ENCODE results near the gene TIGAR. TPM values are rescaled to one million over a fixed set of nuclear protein-coding genes. Genes with fewer than 3 reads are reported as not detected.

TIGAR gene
- 11.1 and 13.4 TPM in 2 replicates for total RNA-seq (2014; rRNA removed; shearing (Covaris generic); ENCODE audit: low replicate concordance)

DNA sequence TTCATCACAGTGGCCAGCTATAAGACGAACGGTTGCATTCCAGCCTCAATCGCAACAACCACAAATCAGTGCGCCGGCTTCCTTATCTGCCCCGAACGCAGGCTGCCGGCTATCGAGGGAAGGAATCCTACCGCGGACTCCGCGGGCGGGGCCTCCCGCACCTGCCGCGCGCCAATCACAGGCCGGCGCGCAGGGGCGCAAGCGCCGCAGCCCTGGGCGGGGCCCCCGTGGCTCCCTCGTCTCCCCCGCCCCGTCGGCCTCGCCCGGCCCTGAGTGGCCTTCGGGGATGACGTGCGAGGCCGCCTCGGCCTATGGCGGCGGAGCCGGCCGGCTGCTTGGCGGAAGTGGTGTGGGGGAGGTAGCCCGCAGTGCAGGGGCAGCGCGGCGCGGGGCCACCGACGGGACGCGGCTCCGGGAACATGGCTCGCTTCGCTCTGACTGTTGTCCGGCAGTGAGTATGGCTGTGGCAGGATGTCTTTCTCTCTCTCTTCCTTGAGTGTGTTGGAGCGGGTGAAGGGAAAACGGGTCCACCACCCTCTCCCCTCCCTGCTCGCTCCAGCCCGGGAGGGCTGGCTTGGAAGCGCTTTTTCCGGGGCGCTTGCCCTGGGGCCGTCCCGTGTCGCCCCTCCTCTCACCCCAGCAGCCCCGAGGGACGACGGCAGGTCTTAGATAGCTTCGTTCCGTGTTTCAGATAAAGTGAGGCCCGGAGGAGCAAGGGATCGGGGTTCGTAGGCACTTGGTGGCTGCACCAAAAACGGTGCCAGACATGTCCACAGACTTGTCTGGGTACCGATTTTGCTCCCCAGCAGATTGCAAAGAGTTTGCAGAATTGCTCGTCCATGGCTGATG is at the start of gene TIGAR:
TSS of gene TIGAR (plus strand) at position 361 of the 849 bp plus-strand sequence. CDS start at position 420, 59 bp downstream.
- DNase-seq (ENCODE audit: low read depth) = peak; percentile 95
- in situ Hi-C loops (cut with HindIII; ENCODE audit: low pct_unique_long_range_greater_than_20kb, low sequenced_read_pairs) = no loop called here

- in situ Hi-C loops (cut with HindIII; ENCODE audit: low pct_unique_long_range_greater_than_20kb, low sequenced_read_pairs) = loop anchor here (25.0 kb wide), 1 partner anchor 385 kb away; no protein-coding TSS in a partner anchor
These were observed 49.1 kb upstream of the TIGAR start for GRCh38 chr12:4271717-4272423.

GRCh38 chr12:4272424-4273272 is 48.4 kb upstream of the TIGAR start:
- in situ Hi-C loops (cut with HindIII; ENCODE audit: low pct_unique_long_range_greater_than_20kb, low sequenced_read_pairs) = loop anchor here (25.0 kb wide), 1 partner anchor 385 kb away; no protein-coding TSS in a partner anchor
- peak; percentile 50 for DNase-seq (ENCODE audit: low read depth)

More at GRCh38 chr12:4271717-4272423, 49.1 kb upstream of the TIGAR start:
- peak; percentile 59 for DNase-seq (ENCODE audit: low read depth)

- in situ Hi-C loops (cut with HindIII; ENCODE audit: low pct_unique_long_range_greater_than_20kb, low sequenced_read_pairs) = loop anchor here (25.0 kb wide), 1 partner anchor 386 kb away; no protein-coding TSS in a partner anchor
- DNase-seq (ENCODE audit: low read depth) = no peak
These were observed 47.8 kb upstream of the TIGAR start for GRCh38 chr12:4273273-4273651.

DNA sequence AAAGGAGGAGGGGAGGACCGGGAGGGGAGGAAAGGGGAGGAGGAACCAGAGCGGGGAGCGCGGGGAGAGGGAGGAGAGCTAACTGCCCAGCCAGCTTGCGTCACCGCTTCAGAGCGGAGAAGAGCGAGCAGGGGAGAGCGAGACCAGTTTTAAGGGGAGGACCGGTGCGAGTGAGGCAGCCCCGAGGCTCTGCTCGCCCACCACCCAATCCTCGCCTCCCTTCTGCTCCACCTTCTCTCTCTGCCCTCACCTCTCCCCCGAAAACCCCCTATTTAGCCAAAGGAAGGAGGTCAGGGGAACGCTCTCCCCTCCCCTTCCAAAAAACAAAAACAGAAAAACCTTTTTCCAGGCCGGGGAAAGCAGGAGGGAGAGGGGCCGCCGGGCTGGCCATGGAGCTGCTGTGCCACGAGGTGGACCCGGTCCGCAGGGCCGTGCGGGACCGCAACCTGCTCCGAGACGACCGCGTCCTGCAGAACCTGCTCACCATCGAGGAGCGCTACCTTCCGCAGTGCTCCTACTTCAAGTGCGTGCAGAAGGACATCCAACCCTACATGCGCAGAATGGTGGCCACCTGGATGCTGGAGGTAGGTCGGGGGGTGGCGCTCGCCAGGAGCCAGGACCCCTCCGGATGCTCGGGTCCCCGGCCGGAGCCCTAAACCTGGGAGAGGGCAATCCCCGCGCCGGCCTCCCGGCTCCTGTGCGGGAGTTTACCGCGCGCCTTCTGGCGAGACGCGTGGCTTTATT is 47.2 kb upstream of the TIGAR start, which contains the start of gene CCND2:
TSS of gene CCND2 (plus strand) at position 111 of the 744 bp plus-strand sequence. CDS start at position 390, 279 bp downstream.
- in situ Hi-C loops (cut with HindIII; ENCODE audit: low pct_unique_long_range_greater_than_20kb, low sequenced_read_pairs) = loop anchor here (25.0 kb wide), 1 partner anchor 387 kb away; no protein-coding TSS in a partner anchor
- peak; percentile 26 for DNase-seq (ENCODE audit: low read depth)

DNA sequence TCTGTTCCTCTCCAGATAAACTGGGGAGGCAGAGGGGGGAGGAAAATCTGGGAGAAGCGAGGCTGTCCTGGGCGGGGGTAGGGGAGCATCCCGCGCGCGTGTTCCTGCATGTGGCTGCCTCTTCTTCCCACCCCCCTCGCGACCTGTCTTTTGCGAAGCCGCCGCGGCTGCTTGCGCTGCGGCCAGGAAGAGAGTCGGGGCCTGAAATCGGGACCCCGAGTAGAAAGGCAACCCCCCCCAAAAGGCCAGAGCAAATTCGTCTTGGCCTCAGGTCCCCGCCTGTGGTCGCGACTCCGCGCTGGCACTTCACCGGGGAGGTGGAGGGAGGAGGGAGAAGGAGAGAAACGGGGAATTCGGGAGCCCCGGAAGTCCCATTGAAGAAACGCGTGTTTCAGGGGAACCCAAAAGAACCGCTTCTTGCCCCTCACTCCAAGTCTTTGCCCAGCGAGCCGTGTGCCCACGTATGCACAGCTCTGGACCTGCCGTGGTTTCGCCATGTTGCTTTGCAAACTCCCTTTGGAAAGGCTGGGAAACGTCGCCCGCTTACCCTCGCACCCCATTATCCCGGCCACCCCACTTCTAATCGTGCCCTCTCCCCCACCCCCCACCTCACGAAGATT is 46.5 kb upstream of the TIGAR start:
- in situ Hi-C loops (cut with HindIII; ENCODE audit: low pct_unique_long_range_greater_than_20kb, low sequenced_read_pairs) = loop anchor here (25.0 kb wide), 1 partner anchor 387 kb away; no protein-coding TSS in a partner anchor
- DNase-seq (ENCODE audit: low read depth) = no peak

- no peak for DNase-seq (ENCODE audit: low read depth)
- in situ Hi-C loops (cut with HindIII; ENCODE audit: low pct_unique_long_range_greater_than_20kb, low sequenced_read_pairs) = no loop called here
These were observed 45.8 kb upstream of the TIGAR start for GRCh38 chr12:4275016-4275869.

- no peak for DNase-seq (ENCODE audit: low read depth)
- in situ Hi-C loops (cut with HindIII; ENCODE audit: low pct_unique_long_range_greater_than_20kb, low sequenced_read_pairs) = no loop called here
These were observed 45.1 kb upstream of the TIGAR start for GRCh38 chr12:4275870-4276301.

DNA sequence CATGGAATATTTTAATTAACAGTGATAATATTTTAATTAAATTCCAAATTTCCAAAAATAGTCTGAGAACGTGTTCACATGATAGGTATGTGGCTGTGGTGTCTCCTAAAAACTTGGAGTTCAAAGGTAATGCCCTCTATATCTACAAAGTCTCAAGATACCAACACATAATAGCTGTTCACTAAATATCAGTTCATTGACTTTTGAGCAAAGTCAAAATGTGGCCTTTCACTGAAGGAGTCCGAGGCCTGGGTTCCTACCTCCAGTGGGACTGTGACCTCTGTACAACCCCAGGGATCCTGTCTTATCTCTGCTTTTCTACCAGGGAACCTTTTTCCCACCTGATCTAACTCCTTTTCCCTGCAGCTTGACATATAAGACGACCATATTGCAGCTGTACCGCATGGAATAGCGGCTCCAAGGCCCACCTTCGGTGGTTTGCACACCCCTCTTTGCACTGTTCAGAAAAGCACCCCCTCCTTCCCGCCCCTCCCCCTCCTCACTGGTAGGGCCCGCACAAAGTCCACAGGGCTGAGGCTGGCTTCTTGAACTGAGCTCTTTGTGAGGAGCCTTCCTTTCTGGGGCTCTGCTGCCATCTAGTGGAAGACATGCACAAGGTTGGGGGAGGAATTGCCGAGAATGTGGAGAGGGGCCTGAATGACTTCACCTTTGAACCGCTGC is 44.3 kb upstream of the TIGAR start:
- in situ Hi-C loops (cut with HindIII; ENCODE audit: low pct_unique_long_range_greater_than_20kb, low sequenced_read_pairs) = no loop called here
- peak; percentile 66 for DNase-seq (ENCODE audit: low read depth)

DNA sequence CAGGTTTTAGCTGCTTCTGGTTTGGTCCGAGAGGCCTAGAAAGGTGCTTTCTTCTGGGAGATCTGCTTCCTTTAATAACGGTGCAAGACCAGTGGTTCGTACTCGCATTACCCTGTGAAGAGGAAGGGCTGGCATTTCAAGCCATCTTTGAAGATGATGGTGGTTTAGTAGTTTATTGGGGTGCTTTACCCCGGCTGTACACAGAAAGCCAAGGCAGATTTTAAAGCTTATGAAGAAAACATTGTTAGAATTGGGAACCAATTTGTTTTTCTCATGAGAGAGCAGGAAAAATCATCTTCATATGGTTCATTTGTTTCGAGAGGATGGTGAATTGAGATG is 43.8 kb upstream of the TIGAR start:
- in situ Hi-C loops (cut with HindIII; ENCODE audit: low pct_unique_long_range_greater_than_20kb, low sequenced_read_pairs) = no loop called here
- DNase-seq (ENCODE audit: low read depth) = no peak

DNA sequence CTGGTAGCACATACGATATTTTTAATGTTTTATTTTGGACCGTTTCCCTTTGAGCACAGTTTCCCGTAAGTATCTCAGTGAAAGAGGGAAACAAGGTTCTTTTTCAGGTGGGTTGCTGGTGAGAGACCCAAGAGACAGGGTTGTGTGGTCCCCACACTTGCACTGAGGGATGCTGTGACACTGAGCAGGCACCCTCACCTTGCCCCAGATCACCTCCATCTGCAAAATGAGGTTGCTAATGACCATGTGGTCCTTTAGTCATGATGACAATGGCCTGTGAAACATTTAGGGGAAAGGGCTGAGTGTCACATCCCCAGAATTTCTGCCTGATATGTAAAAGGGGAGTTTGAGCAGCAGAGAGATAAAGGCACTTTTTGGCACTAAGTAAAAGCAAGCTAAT is 43.2 kb upstream of the TIGAR start:
- in situ Hi-C loops (cut with HindIII; ENCODE audit: low pct_unique_long_range_greater_than_20kb, low sequenced_read_pairs) = no loop called here
- no peak for DNase-seq (ENCODE audit: low read depth)

- no peak for DNase-seq (ENCODE audit: low read depth)
- in situ Hi-C loops (cut with HindIII; ENCODE audit: low pct_unique_long_range_greater_than_20kb, low sequenced_read_pairs) = no loop called here
These were observed 42.5 kb upstream of the TIGAR start for GRCh38 chr12:4278329-4279197.

DNA sequence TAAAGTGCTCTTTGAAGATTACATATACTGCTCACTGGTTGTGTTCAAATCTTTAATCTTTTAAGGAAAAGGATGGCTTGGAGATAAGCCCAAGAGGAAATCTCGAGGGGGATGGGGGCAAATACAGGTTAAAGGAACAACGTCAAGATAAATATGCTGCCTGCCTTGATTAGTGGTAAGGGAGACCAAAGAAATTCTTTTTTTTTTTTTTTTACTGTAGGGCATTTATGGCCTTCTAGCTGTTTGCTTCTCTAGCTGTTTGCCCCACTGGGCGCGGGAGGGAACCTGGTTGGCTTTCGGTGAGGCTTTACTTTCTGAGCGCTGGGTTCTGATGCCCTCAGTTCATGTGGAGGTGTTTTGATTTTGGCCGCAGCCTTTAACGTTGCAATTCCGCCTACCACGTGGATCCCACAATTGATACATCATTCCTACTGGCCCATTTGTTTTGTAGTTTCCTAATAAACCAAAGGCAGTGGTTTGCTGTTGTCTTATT is 41.8 kb upstream of the TIGAR start:
- in situ Hi-C loops (cut with HindIII; ENCODE audit: low pct_unique_long_range_greater_than_20kb, low sequenced_read_pairs) = no loop called here
- no peak for DNase-seq (ENCODE audit: low read depth)

GRCh38 chr12:4280351-4281163 is 40.5 kb upstream of the TIGAR start:
- no peak for DNase-seq (ENCODE audit: low read depth)
- in situ Hi-C loops (cut with HindIII; ENCODE audit: low pct_unique_long_range_greater_than_20kb, low sequenced_read_pairs) = no loop called here

Data from Caki2 (cell line).